ENCODE results near the gene MEGF8.

MEGF8 gene

GRCh38 chr19:42325308-42325895, at the start of gene MEGF8:
Gene MEGF8, plus strand, starts transcription at chr19:42325635. Its CDS starts 609 bp downstream, at chr19:42326244.
- ATAC-seq (peak; percentile 96), DNase-seq (peak; percentile 98)

- ATAC-seq (no peak), DNase-seq (no peak)
These were observed 49.2 kb upstream of the MEGF8 start for GRCh38 chr19:42276284-42276683.

- peak; percentile 17 for ATAC-seq
These were observed 48.6 kb upstream of the MEGF8 start for GRCh38 chr19:42276821-42277220.

GRCh38 chr19:42277821-42278451, 47.5 kb upstream of the MEGF8 start:
- no peak for DNase-seq
- no peak for ATAC-seq

More at GRCh38 chr19:42276821-42277220, 48.6 kb upstream of the MEGF8 start:
- no peak for DNase-seq

GRCh38 chr19:42278452-42279154, 46.8 kb upstream of the MEGF8 start:
- ATAC-seq (no peak), DNase-seq (no peak)

GRCh38 chr19:42279155-42279901, 46.1 kb upstream of the MEGF8 start:
- no peak for DNase-seq
- no peak for ATAC-seq

- DNase-seq (peak; percentile 91), ATAC-seq (peak; percentile 44)
These were observed 45.3 kb upstream of the MEGF8 start for GRCh38 chr19:42279902-42280814.

GRCh38 chr19:42280815-42281145, 44.7 kb upstream of the MEGF8 start:
- DNase-seq, result peak; percentile 56

GRCh38 chr19:42281146-42281826, 44.1 kb upstream of the MEGF8 start:
- no peak for ATAC-seq
- peak; percentile 47 for DNase-seq

More at GRCh38 chr19:42280815-42281145, 44.7 kb upstream of the MEGF8 start:
- ATAC-seq, result no peak

- no peak for ATAC-seq
- DNase-seq, result peak; percentile 39
These were observed 43.3 kb upstream of the MEGF8 start for GRCh38 chr19:42281827-42282762.

- ATAC-seq (peak; percentile 0), DNase-seq (no peak)
These were observed 42.6 kb upstream of the MEGF8 start for GRCh38 chr19:42282819-42283187.

- ATAC-seq, result peak; percentile 64
- peak; percentile 97 for DNase-seq
These were observed 42.0 kb upstream of the MEGF8 start for GRCh38 chr19:42283188-42284065.

GRCh38 chr19:42284066-42284501, 41.4 kb upstream of the MEGF8 start:
- ATAC-seq (peak; percentile 6), DNase-seq (peak; percentile 82)

- ATAC-seq, result no peak
- DNase-seq, result no peak
These were observed 40.7 kb upstream of the MEGF8 start for GRCh38 chr19:42284591-42285341.

GRCh38 chr19:42285541-42285941, 39.9 kb upstream of the MEGF8 start:
- no peak for ATAC-seq
- no peak for DNase-seq

- DNase-seq (no peak), ATAC-seq (no peak)
These were observed 39.5 kb upstream of the MEGF8 start for GRCh38 chr19:42285988-42286348.

GRCh38 chr19:42286349-42287016, 39.0 kb upstream of the MEGF8 start:
- DNase-seq (no peak), ATAC-seq (no peak)
